ENCODE data around the gene CYS1. TPM values are rescaled to one million over a fixed set of nuclear protein-coding genes. Genes with fewer than 3 reads are reported as not detected.
A peak's percentile ranks its signal among the peaks of the same experiment; 100 is the strongest.

Gene CYS1
- total and polyA plus RNA-seq, 2 of the 13 experiments (the other 11 are each of a cell fraction or from before 2014, with no cell fraction given), result 0.04 TPM; not detected in 1

GRCh38 chr2:10043906-10044601 lies 36.2 kb downstream of the CYS1 start (continued):
- peak; percentile 70; the same call in 1 of the 2 replicates for TF ChIP-seq ZNF724P (CRISPR knock-in tag; IDR thresholded peaks at IDR 0.05; ENCODE audit: borderline replicate concordance)
- TF ChIP-seq, protein P1, sequence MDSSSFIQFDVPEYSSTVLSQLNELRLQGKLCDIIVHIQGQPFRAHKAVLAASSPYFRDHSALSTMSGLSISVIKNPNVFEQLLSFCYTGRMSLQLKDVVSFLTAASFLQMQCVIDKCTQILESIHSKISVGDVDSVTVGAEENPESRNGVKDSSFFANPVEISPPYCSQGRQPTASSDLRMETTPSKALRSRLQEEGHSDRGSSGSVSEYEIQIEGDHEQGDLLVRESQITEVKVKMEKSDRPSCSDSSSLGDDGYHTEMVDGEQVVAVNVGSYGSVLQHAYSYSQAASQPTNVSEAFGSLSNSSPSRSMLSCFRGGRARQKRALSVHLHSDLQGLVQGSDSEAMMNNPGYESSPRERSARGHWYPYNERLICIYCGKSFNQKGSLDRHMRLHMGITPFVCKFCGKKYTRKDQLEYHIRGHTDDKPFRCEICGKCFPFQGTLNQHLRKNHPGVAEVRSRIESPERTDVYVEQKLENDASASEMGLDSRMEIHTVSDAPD (CRISPR knock-in tag; IDR thresholded peaks at IDR 0.05), result no peak
- TF ChIP-seq, protein P2, sequence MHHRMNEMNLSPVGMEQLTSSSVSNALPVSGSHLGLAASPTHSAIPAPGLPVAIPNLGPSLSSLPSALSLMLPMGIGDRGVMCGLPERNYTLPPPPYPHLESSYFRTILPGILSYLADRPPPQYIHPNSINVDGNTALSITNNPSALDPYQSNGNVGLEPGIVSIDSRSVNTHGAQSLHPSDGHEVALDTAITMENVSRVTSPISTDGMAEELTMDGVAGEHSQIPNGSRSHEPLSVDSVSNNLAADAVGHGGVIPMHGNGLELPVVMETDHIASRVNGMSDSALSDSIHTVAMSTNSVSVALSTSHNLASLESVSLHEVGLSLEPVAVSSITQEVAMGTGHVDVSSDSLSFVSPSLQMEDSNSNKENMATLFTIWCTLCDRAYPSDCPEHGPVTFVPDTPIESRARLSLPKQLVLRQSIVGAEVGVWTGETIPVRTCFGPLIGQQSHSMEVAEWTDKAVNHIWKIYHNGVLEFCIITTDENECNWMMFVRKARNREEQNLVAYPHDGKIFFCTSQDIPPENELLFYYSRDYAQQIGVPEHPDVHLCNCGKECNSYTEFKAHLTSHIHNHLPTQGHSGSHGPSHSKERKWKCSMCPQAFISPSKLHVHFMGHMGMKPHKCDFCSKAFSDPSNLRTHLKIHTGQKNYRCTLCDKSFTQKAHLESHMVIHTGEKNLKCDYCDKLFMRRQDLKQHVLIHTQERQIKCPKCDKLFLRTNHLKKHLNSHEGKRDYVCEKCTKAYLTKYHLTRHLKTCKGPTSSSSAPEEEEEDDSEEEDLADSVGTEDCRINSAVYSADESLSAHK (CRISPR knock-in tag; IDR thresholded peaks at IDR 0.05; ENCODE audit: borderline replicate concordance), result no peak
- no peak for TF ChIP-seq TOE1 (CRISPR knock-in tag; IDR thresholded peaks at IDR 0.05)
- peak; percentile 12; the same call in 1 of the 2 replicates for TF ChIP-seq MTF2 (CRISPR knock-in tag; IDR thresholded peaks at IDR 0.05; ENCODE audit: borderline replicate concordance)
- no peak for TF ChIP-seq NFKBIZ (CRISPR knock-in tag; IDR thresholded peaks at IDR 0.05)
- no peak for TF ChIP-seq ZNF383 (CRISPR knock-in tag; IDR thresholded peaks at IDR 0.05; ENCODE audit: borderline replicate concordance)
- no peak for TF ChIP-seq RBM22 (optimal IDR thresholded peaks at IDR 0.05; ENCODE audit: low read length)
- TF ChIP-seq, protein P3, sequence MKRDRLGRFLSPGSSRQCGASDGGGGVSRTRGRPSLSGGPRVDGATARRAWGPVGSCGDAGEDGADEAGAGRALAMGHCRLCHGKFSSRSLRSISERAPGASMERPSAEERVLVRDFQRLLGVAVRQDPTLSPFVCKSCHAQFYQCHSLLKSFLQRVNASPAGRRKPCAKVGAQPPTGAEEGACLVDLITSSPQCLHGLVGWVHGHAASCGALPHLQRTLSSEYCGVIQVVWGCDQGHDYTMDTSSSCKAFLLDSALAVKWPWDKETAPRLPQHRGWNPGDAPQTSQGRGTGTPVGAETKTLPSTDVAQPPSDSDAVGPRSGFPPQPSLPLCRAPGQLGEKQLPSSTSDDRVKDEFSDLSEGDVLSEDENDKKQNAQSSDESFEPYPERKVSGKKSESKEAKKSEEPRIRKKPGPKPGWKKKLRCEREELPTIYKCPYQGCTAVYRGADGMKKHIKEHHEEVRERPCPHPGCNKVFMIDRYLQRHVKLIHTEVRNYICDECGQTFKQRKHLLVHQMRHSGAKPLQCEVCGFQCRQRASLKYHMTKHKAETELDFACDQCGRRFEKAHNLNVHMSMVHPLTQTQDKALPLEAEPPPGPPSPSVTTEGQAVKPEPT (CRISPR knock-in tag; IDR thresholded peaks at IDR 0.05; ENCODE audit: low read depth), result no peak
- TF ChIP-seq FOSL1 (CRISPR knock-in tag; IDR thresholded peaks at IDR 0.05; ENCODE audit: borderline replicate concordance), result no peak
- no peak for TF ChIP-seq NCOA5 (CRISPR knock-in tag; IDR thresholded peaks at IDR 0.05)
- TF ChIP-seq BATF2 (CRISPR knock-in tag; IDR thresholded peaks at IDR 0.05), result peak; percentile 72
- no peak for TF ChIP-seq ZNF382 (CRISPR knock-in tag; IDR thresholded peaks at IDR 0.05; ENCODE audit: borderline replicate concordance)
- no peak for TF ChIP-seq HIVEP1 (CRISPR knock-in tag; IDR thresholded peaks at IDR 0.05)
- TF ChIP-seq ZBTB1 (CRISPR knock-in tag; IDR thresholded peaks at IDR 0.05; ENCODE audit: borderline replicate concordance), result no peak
- TF ChIP-seq BRD4 (CRISPR knock-in tag; IDR thresholded peaks at IDR 0.05), result no peak
- no peak for TF ChIP-seq ATRX (CRISPR knock-in tag; IDR thresholded peaks at IDR 0.05; ENCODE audit: borderline replicate concordance)
- 0 out of 2 replicates have a peak, but pooled peaks have one; percentile 53 for TF ChIP-seq ZNF691 (CRISPR knock-in tag; IDR thresholded peaks at IDR 0.05; ENCODE audit: borderline replicate concordance, low read depth)
- no peak for TF ChIP-seq STAT6 (CRISPR knock-in tag; IDR thresholded peaks at IDR 0.05; ENCODE audit: borderline replicate concordance)

All from HepG2 (cell line).